Endometrial microvascular endothelial cells (primary cell): ENCODE measurements around the gene TRIM67. TPM values are rescaled to one million over a fixed set of nuclear protein-coding genes. Genes with fewer than 3 reads are reported as not detected.
"Not testable (repeated sequence)": the region's sequence is repeated elsewhere in the genome, so short reads cannot be mapped to it uniquely, and the experiment has no call there.

Source experiments
- in situ Hi-C: cut with HindIII; loops from 2 replicates; pipeline ENCODE4 v1.10.0; 2017; ENCODE audit warnings: low sequenced_read_pairs, low pct_unique_long_range_greater_than_20kb; ENCODE audit errors: inconsistent ontology term
- total RNA-seq: library from RNA; depleted of rRNA; stranded (reverse); fragments of >200 nt; gene quantifications from one replicate; pipeline ENCODE4 v1.2.3, GENCODE V29; 2015; ENCODE audit errors: inconsistent ontology term

TRIM67 gene
- total RNA-seq, result not detected

DNA sequence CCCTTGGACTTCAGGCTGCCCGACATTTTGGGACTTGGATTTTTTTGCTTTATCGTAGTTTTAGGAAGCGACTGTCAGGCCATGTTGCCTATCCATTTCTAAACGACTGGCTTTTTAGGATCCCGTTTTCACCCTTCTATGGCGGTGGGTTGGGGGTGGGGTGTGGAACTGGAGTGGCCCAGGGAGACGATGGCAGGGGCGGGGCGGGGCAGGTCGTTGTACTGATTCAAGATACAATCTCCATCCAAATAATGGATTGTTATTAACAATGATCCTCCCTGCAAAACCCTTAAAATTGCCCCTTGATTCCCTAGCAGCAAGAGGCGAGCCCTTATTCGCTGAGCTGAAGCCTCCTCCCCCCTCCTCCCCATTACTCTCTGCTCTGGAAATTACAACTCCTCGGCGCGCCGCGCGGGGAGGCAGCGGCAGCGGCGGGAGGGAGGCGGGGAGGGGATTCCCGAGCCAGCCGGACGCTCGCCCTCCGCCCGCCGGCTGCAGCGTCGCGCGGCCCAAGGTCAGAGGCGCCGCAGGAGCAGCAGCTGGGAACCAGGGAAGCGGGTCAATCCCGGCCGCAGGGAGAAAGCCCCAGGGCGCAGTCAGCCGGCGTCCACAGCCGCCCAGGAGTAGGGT, at the start of gene TRIM67:
TSS of gene TRIM67 (plus strand) at position 392 of the 630 bp plus-strand sequence. CDS start 912 bp downstream, outside the sequence.
- in situ Hi-C loops, result no loop called here

DNA sequence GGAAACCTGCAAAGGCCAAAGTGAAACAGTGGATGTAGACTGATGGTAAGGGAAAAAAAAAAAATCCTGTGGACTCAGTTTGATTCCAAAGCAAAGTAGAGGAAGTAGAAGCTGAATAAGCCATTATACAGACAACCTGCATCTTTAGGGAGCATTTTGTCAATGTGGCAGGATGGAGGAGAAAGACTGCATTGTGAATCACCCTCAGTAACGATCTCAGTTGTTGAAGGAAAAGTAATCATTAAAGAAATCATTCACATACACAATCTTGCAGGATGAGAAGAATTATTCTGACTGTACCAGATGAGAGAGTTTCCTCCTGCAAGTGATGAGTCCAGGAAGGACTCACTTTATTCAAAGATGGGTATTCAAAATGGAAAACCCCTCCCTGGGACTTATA, 45.1 kb upstream of the TRIM67 start:
- in situ Hi-C loops, result no loop called here

DNA sequence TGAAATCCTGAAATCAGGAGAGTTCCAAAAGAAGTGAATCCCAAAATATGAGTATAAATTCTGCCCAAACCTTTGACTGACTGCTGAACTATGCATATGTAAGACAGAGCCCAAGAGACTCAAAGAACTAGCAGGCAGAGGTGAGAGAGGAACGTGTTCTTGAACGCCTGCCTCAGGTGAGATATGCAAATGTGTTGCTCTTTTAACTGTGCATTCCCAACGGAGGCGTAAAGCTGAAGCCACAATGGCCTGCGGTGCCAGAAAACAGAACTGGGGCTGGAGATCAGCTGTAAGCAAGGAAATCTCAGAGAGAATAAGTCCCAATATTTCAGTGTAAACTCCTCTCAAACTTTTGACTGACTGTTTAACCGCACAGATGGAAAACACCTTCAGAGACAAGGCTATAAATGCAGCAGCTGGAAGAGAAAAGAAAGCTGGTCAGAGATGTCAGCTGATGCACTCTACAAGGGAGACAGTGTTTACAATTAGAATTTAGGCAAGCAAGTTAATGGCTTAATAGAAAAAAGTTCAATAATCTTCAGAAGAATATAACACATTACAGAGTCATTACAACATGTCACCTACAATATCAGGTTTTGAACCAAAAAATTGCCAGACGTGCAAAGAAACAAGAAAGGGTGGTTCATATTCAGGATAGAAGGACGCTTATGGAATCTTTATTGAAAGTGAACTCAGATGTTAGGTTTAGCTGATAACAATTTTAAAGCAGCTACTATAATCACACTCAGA, 43.0 kb upstream of the TRIM67 start:
- in situ Hi-C loops, result no loop called here

DNA sequence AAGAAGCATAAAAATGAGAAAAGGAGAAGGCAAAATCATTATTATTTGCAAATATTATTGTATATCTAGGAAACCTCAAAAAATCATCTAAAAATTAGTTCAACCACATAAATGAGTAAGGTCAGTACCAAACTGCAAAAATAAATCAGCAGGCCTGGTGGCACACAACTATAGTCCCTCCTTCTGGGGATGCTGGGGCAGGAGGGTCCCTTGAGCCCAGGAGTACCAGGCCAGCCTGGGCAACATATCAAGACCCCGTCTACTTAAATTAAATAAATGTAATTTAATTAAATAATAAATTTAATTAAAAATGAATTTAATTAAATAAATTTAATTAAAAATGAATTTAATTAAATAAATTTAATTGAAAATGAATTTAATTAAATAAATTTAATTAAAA, 40.3 kb upstream of the TRIM67 start:
- in situ Hi-C loops, result no loop called here

DNA sequence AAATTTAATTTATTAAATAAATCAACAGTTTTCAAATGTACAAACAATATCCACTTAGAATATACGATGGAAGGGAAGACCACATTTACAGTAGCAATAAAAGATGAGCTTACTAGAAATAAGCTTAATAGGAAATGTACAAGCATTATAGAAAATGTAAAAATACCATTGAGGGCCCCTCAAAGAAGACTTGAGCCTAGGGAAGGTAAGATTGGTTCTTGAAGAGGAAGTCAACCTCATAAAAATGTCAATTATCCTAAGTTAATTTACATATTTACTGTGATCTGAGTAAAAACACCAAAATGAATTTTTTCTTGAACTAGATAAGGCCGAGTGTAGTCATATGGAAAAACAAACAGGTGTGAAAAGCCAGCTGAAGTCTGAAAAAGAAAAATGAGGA, 39.7 kb upstream of the TRIM67 start:
- in situ Hi-C loops, result no loop called here

DNA sequence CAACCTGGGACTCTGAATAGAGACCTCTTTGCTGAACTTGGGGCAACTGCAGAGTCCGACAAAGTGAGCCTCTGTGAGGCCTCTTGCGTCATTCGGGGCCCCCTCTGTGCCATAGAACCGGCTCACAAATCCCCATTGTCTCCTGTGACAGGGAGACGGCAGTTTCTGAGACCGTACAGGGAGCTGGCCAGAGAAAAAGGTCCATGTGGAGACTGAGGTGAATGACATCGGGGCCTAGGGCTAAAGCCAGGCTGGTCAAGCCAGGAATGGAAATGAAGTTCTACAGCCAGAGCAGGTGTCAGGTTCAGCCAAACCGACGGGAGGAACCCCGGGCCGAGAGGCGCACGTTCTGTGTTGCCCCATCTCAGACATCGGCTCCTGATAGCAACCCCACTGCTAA, 37.1 kb upstream of the TRIM67 start:
- in situ Hi-C loops, result no loop called here

DNA sequence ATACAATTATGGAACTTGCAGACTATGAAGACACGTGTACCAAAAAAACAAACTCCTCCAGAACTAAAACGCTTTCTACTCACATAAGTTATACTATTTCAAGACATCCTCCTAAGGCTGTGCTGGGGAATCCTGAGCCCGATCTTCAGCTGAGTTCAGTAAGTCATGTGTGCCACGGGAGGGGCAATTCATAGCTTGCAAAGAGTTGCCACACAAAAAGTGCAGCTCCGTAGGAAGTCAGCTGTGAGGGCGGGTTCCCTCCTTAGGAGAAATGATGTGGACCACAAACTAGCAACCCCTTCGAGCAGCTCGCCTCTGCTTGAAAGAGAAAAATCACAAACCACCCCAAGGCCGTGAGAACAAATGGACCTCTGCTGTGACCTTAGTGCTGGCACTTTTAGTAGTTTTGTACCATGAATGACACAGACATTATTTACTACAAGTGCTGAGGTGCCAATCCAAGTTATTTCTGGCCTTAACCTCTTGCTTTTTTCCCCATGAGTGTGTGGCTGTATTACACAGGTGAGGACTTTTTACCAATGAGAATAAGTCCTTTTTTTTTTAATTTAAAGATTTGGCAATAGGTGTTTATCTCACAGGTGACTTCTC, 35.8 kb upstream of the TRIM67 start:
- in situ Hi-C loops, result no loop called here

DNA sequence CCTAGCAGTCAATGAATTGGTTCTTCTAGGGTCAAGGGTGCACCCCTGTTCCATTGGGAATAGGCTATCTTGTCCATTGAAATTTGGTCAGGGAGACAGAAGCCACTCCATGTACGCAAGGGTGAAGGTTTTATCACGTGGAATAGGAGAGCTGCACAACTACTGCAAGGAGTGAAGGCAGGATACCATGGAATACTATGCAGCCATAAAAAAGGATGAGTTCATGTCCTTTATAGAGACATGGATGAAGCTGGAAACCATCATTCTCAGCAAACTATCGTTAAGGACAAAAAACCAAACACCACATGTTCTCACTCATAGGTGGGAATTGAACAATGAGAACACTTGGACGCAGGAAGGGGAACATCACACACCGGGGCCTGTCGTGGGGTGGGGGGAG, 34.8 kb upstream of the TRIM67 start:
- in situ Hi-C loops, result not testable (repeated sequence)

DNA sequence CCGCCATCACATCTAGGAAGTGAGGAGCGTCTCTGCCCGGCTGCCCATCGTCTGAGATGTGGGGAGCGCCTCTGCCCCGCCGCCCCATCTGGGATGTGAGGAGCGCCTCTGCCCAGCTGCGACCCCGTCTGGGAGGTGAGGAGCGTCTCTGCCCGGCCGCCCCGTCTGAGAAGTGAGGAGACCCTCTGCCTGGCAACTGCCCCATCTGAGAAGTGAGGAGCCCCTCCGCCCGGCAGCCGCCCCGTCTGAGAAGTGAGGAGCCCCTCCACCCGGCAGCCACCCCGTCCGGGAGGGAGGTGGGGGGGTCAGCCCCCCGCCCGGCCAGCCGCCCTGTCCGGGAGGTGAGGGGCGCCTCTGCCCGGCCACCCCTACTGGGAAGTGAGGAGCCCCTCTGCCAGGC, 33.4 kb upstream of the TRIM67 start:
- in situ Hi-C loops, result not testable (repeated sequence)

DNA sequence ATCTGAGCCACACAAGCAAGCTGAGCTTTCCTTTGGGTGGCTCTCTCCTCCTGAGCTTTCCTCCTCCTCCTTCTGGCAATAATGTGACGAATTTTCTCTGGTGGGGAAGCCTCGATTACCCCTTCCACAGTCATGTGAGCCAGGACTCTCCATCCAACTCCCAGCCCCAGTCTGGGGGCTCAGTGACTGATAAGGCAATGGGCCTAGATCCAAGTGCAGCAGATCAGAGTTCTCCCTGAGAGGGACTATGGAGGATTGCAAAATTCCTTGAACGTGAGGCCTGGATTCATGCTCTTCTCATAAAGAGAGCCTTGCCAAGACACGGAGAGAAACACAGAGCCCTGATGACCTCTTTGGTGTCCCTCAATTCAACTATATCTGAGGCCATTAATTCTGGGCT, 31.3 kb upstream of the TRIM67 start:
- in situ Hi-C loops, result no loop called here

DNA sequence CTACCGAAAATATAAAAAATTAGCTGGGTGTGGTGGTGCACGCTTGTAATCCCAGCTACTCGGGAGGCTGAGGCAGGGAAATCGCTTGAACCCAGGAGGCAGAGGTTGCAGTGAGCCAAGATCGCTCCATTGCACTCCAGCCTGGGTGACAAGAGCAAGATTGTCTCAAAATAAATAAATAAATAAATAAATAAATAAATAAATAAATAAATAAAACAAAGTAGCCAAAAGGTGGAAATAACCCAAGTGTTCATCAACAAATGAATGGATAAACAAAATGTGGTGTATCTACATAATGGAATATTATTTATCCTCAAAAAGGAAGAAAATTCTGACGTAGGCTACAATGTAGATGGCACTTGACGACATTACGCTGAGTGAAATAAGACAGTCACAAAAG, 29.3 kb upstream of the TRIM67 start:
- in situ Hi-C loops, result not testable (repeated sequence)

DNA sequence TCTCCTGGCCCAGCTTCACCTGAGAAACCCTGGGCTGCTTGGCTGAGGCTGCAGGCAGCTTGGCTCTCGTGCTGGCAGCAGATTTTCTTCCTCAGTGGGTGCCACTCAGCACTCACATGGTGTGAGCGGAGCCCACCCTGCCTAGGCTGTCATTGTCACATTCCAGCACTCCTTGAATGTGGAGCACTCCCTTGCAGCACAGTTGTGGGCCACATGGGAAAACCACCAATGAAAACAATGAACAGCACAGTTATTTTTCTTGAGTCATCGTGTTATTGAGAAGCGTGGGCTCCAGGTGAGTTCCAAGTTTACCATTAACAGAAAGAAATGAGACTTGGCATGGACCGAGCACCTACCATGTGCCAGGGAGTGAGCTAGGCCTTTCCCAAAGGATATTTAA, 27.2 kb upstream of the TRIM67 start:
- in situ Hi-C loops, result no loop called here

DNA sequence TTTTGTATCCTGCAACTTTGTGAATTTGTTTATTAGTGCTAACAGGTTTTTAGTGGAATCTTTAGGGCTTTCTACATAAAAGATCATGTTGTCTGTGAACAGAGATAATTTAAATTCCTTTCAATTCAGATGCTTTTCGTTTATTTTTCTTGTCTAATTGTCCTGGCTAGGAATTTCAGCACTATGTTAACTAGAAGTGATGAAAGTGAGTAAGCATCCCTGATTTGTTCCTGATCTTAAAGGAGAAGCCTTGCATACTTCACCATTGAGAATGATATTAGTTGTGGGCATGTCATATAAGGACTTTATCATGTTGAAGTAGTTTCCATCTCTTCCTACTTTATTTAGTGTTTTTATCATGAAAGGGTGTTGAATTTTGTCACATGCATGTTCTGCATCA, 23.6 kb upstream of the TRIM67 start:
- in situ Hi-C loops, result no loop called here

DNA sequence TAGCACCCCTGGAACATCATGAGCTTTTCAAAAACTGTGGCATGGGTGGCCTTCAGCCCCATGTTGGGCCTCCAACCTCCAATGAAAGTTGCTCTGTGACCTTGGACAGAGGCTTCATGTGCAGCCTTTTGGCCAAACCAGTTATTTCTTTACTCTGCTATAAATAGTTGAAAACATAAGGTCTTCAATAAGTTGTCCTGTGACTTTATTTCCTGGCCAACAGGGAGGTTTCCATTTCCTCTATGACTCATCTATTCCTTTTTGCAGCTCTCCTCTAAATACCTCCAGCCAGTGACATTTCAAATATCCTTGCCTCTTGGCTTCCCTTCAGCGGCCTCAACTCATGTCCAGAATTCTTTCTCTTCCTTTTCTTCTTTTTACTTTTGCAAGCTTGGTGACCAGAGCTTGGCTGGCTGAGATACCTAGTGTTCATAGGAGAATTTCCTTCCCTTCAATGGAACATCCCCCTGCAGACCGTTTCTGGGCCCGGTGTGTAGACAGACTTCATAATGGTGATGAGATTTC, 22.7 kb upstream of the TRIM67 start:
- in situ Hi-C loops, result no loop called here

DNA sequence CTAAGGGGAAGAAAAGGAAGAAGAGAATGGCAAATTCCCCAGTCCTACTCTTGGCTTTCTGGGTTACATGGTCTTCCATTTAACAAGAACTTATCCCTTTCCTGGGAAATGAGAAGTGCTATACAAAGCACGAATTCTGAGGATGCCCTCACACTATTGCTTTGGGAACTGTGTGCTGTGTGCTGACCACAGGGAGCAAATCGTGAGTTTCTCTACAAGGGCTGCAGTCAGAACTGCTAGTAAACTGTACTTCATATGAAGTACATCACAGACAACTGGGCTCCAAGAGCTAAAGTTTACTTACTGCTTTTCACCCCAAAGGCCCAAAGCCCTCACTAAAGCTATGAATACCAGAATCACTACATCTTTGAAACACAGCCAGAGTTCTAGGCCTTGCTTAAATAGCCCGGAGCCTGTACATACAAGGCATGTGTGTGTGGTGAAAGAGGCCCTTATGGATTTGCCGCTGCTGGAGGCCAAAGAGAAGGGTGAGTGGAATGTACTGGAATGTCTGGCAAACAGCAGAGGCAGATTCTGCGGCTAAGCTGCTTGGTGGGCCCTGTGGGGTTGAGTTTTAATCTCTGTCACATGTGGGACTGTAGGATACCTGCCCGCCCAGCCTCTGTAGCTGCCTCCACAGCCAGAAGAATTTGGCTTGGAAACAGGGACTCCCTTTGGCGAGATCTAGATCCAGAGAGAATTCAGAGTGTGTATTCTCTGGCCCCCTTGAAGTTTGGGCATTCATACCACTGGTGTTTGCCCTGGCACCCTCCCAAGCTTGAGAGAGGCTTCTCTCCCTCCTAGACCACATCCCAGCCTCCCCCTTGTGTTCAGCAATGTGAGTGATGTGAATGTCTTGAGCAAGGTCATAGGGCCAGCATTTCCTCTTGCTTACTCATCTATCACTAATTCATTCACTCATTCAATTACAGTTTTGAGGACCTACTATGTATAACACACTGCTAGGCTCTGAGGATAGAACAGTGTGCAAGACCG, 21.9 kb upstream of the TRIM67 start:
- in situ Hi-C loops, result no loop called here

DNA sequence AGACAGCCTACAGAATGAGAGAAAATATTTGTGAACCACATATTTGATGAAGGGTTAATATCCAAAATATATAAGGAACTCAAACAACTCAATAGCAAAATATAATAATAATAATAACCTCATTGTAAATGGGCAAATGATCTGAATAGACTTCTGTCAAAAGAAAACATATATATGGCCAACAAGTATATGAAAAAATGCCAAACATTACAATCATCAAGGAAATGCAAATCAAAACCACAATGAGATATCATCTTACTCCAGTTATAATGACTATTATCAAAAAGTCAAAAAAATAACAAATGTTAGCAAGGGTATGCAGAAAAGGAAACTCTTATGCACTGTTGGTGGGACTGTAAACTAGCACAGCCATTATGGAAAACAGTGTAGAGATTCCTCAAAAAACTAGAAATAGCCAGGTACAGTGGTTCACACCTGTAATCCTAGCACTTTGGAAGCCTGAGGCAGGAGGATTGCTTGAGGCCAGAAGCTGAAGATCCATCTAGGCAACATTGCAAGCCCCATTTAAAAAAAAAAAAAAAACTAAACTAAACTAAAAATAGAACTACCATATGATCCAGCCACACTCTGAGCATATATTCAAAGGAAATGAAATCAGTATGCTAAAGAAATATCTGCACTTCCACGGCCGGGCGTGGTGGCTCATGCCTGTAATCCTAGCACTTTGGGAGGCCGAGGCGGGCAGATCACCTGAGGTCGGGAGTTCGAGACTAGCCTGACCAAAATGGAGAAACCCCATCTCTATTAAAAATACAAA, 17.3 kb upstream of the TRIM67 start:
- in situ Hi-C loops, result no loop called here

DNA sequence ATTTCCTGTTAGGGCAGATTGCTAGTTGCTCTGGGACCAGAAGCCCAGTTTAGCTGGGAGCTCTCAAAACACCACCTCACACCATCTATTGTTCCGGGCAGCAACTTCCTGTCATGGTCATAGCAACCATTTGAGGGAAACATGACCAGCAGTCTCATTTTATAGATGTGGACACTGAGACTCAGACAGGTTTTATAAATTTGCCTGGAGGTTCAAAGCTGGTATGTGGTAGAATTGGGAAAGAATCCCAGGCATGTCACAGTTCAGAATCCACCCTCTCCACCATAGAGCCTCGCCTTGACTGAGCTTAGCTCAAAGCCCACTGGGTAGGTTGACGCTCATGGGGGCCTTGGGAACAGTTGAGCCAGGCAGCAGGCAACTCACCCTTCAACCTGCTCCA, 14.0 kb upstream of the TRIM67 start:
- in situ Hi-C loops, result no loop called here

DNA sequence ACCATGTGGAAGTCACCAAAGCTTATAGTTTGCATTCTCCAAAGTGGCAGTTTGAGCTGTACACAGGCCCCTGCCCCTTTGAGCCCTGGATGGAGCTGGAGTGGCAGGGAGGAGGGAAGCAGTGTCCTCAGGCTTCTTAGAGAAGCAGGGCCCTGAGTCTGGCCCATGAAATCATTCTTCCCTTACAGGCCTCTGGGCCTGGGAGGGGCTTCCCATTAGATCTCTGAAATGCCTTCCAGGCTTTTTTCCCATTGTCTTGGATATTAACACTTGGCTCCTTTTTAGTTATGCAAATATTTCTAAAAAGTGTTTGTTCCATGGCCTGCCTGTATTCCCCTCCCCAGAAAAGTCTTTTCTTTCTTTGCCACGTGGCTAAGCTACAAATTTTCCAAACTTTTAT, 10.0 kb upstream of the TRIM67 start:
- in situ Hi-C loops, result no loop called here
